ENCODE results near the gene AGPAT1.
A peak's percentile ranks its signal among the peaks of the same experiment; 100 is the strongest.

The AGPAT1 gene

GRCh38 chr6:32168807-32169591 is 6.9 kb downstream of the AGPAT1 start:
- no peak for DNase-seq (ENCODE audit: low read depth)

GRCh38 chr6:32168350-32168749 is 7.5 kb downstream of the AGPAT1 start:
- DNase-seq (ENCODE audit: low read depth) = no peak

GRCh38 chr6:32167761-32168262 is 8.1 kb downstream of the AGPAT1 start:
- no peak for DNase-seq (ENCODE audit: low read depth)

- DNase-seq (ENCODE audit: low read depth) = no peak
Observed at GRCh38 chr6:32167154-32167760, 8.6 kb downstream of the AGPAT1 start.

- no peak for DNase-seq (ENCODE audit: low read depth)
Observed at GRCh38 chr6:32166411-32167061, 9.3 kb downstream of the AGPAT1 start.

GRCh38 chr6:32164295-32164694 is 11.6 kb downstream of the AGPAT1 start, which contains the start of gene EGFL8:
TSS of gene EGFL8 (plus strand) at chr6:32164595. CDS start at chr6:32166166, 1,571 bp downstream.
- no peak for DNase-seq (ENCODE audit: low read depth)

GRCh38 chr6:32163559-32164258 is 12.2 kb downstream of the AGPAT1 start:
- DNase-seq (ENCODE audit: low read depth) = no peak

GRCh38 chr6:32158052-32158451 is 17.8 kb downstream of the AGPAT1 start:
- no peak for DNase-seq (ENCODE audit: low read depth)

- no peak for DNase-seq (ENCODE audit: low read depth)
Observed at GRCh38 chr6:32156891-32157290, 19.0 kb downstream of the AGPAT1 start.

GRCh38 chr6:32154514-32155161 is 21.2 kb downstream of the AGPAT1 start:
- no peak for DNase-seq (ENCODE audit: low read depth)

- DNase-seq (ENCODE audit: low read depth) = peak; percentile 84
Observed at GRCh38 chr6:32153564-32154513, 22.0 kb downstream of the AGPAT1 start, which contains the start of gene PPT2. TSS of gene PPT2 (plus strand) at chr6:32154141. CDS start at chr6:32154595, 454 bp downstream.

GRCh38 chr6:32152769-32153563 is 22.9 kb downstream of the AGPAT1 start:
- no peak for DNase-seq (ENCODE audit: low read depth)

GRCh38 chr6:32151863-32152768 is 23.8 kb downstream of the AGPAT1 start, which contains the start of gene PRRT1:
TSS of gene PRRT1 (minus strand) at chr6:32151939. CDS start at chr6:32151827, 112 bp downstream.
- no peak for DNase-seq (ENCODE audit: low read depth)

GRCh38 chr6:32151181-32151862 is 24.6 kb downstream of the AGPAT1 start:
- DNase-seq (ENCODE audit: low read depth) = no peak

GRCh38 chr6:32149932-32150870 is 25.7 kb downstream of the AGPAT1 start:
- no peak for DNase-seq (ENCODE audit: low read depth)

GRCh38 chr6:32149092-32149755 is 26.7 kb downstream of the AGPAT1 start:
- no peak for DNase-seq (ENCODE audit: low read depth)
